Mucosa of descending colon (tissue), 3 donors: ENCODE data around the gene MT1M. TPM values are rescaled to one million over a fixed set of nuclear protein-coding genes. Genes with fewer than 3 reads are reported as not detected.
"Not testable (repeated sequence)": the region's sequence is repeated elsewhere in the genome, so short reads cannot be mapped to it uniquely, and the experiment has no call there.

Source experiments
- ATAC-seq: fragments of 200-7000 bp; cut with Tn5 transposase; one replicate; pipeline ENCODE4 v1.9.1; 2020; ENCODE audit warnings: mild to moderate bottlenecking, moderate library complexity
- DNase-seq, 3 donors: peaks; one replicate each; pipeline ENCODE4 v3.0.0-alpha.2; 2020
- H3K36me3 ChIP-seq: fragments of 200-600 bp; one replicate; pipeline ENCODE4 v1.8.0; 2021; ENCODE audit warnings: low read depth, mild to moderate bottlenecking
- H3K4me1 ChIP-seq: fragments of 200-600 bp; one replicate; pipeline ENCODE4 v1.8.0; 2021; ENCODE audit warnings: low read depth, mild to moderate bottlenecking
- H3K4me3 ChIP-seq: fragments of 200-600 bp; one replicate; pipeline ENCODE4 v1.8.0; 2021; ENCODE audit warnings: mild to moderate bottlenecking
- H3K9me3 ChIP-seq: fragments of 200-600 bp; one replicate; pipeline ENCODE4 v1.8.0; 2021; ENCODE audit warnings: mild to moderate bottlenecking
- CTCF ChIP-seq: fragments of 200-600 bp; IDR thresholded peaks from one replicate; pipeline ENCODE4 v1.8.0; 2022; ENCODE audit warnings: antibody characterized with exemption, mild to moderate bottlenecking
- intact Hi-C, 2 donors: fragments of 100-400 bp; cut with DNase I in 1 of 2; cut with micrococcal nuclease in 1 of 2; formaldehyde crosslinking; loops; one replicate each; pipeline versions ENCODE4 v1.11.0 to v1.11.1; 2022; cut with DNase I, micrococcal nuclease
- total RNA-seq, 3 donors: library from RNA; stranded (reverse); fragmentation: NEBNext Ultra II Directional in 2 of 3; extraction: Animal tissue kit (Norgen Biotek cat#: 25700) in 2 of 3; gene quantifications; one replicate each; pipeline versions ENCODE4 v1.2.1 to v1.2.4, GENCODE V29; 2021 to 2023
- donor health status: DM: no; HTN: no; CAD: no; lungs with moderate emphysema.
- donor health status: DM: no; HTN: no; CAD: no.
- donor health status: DM: no; HTN: yes; CAD: no.

The MT1M gene
- total RNA-seq, 3 donors from 2014 or later, result 9.5 to 40.0 (median 23.3) TPM

DNA sequence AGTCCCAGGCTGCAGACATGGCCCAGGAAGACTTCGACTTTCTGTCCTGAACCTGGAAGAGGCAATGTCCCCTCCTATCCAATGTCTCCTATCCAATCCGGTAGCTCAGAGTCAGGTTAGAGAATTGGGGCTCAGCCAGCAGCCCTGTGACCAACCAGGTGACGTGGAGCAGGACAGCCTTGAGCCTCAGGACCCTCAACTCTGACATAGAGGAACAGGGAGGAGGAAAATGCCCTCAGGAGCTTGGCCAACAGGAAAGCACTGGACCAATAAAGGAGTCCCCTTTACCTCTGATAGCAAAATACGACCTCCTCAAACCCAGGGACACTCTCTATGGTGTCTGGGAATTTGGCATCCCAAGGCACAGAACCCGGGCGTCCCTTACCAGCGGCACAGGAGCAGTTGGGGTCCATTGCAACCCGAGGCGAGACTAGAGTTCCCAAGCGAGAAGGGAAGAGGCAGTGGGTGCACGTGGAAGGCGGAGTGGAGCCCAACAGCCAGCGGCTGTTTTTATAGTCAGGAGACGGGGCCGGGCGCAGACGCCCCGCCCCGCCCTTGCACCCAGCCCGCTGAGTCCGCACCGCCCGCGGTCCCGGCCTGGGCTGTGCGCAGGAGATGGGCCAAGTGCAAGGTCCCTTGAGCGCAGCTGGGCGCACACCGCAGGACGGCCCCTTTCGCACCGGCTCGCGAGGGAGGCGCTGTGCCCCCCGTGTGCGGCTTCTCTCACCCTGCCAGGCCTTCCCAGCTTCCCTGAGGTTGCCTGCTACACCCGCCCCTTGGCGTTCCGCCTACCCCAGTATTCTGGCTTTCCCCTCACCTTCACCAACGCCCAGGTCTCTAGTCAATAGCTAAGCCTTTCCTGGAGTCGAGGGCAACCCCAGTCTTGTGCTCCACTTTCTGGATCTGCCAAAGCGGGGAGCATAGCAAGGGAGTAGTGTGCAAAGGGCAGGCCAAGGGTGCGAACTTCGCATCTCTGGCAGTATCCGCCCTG is 35.4 kb downstream of the MT1M start, which contains the start of gene MT1G:
Gene MT1G, minus strand, starts transcription at position 485 of the 991 bp plus-strand sequence. Its CDS starts 72 bp downstream, at position 413.
- no peak within 1 kb of the TSS for H3K4me3 ChIP-seq
- no peaks in the 10 kb centered on the region for H3K9me3 ChIP-seq
- peaks cover 8% of the 10 kb centered on the region for H3K4me1 ChIP-seq
- intact Hi-C loops, result no loop called here
- ATAC-seq (peak; percentile 93), DNase-seq (peak; percentile 84 to 87 (median 86))
- no peaks in the 10 kb centered on the region for H3K36me3 ChIP-seq
- no peak for TF ChIP-seq CTCF

DNA sequence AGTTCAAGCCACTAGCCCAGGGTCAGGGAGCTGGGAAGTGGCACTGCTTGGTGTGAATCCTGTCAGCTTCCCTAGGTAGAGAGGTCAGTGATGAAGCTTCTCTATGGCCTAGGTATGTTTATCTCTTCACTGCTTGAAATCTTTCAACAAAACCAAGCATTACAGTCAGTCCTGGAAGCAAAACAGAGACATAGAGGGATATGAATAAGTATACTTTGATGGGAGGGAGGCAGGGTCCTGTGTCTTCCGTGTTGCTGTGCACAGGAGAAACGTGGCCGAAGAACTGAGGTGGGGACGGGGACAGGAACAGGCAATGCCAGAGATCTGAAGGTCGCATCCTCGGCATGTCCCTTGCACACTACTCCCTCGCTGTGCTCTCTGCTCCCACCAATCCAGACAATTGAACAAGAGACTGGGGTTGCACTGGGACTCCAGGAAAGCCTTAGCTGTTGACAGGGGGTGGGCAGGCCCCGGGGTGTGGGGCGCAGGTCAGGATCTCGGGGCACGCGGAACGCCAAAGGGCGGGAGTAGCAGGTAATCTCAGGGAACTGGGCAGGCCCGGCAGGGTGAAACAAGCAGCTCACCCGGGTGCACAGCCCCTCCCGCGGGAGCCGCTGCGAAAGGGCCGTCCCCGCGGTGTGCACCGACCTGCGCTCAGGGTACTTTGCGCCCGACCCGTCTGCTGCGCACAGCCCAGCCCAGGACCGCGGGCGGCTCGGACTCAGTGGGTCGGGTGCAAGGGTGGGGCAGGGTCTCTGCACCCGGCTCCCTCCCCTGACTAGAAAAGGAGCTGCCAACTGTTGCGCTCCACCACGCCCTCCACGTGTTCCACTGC is 36.8 kb downstream of the MT1M start, which contains the start of gene MT1H:
Gene MT1H, plus strand, starts transcription at position 810 of the 835 bp plus-strand sequence. CDS start 71 bp downstream, outside the sequence.
- Histone ChIP-seq H3K9me3 (no peaks in the 10 kb centered on the region), H3K36me3 (no peaks in the 10 kb centered on the region), H3K4me1 (peaks cover 8% of the 10 kb centered on the region), H3K4me3 (no peak within 1 kb of the TSS)
- no peak for TF ChIP-seq CTCF
- ATAC-seq (peak; percentile 71), DNase-seq (peak; percentile 64 to 77 (median 76))
- intact Hi-C loops, result no loop called here

DNA sequence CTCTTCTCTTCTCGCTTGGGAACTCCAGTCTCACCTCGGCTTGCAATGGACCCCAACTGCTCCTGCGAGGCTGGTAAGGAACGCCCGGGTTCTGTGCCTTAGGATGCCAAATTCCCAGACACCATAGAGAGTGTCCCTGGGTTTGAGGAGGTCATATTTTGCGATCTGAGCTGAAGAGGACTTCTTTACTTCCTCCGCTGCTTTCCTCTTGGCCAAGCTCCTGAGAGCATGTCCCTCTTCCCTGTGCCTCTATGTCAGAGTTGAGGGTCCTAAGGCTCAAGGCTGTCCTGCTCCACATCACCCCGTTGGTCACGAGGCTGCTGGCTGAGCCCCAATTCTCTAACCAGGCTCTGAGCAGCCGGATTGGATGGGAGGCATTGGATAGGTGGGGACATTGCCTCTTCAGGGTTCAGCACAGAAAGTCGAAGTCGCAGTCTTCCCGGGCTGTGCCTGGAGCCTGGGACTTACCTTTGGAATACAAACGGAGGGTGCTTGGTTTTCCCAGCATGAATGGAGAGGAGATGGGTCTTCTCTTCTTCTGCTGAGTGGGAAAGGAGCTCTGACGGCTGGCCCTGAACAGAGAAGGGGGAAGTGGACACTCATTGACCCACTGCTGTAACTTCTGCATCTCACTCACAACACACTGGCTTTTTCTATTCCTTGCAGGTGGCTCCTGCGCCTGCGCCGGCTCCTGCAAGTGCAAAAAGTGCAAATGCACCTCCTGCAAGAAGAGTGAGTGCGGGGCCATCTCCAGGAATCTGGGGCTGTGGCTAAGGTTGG is 37.6 kb downstream of the MT1M start:
- no peaks in the 10 kb centered on the region for H3K9me3 ChIP-seq
- no peak for ATAC-seq
- no peak for DNase-seq
- H3K4me3 ChIP-seq, result no peak overlapping the region
- H3K4me1 ChIP-seq, result peaks cover 8% of the 10 kb centered on the region
- H3K36me3 ChIP-seq, result no peaks in the 10 kb centered on the region
- intact Hi-C loops, result no loop called here
- no peak for TF ChIP-seq CTCF

GRCh38 chr16:56670620-56670934 is 38.1 kb downstream of the MT1M start:
- TF ChIP-seq CTCF, result no peak
- Histone ChIP-seq H3K9me3 (no peaks in the 10 kb centered on the region), H3K4me1 (peaks cover 8% of the 10 kb centered on the region), H3K4me3 (no peak overlapping the region), H3K36me3 (no peaks in the 10 kb centered on the region)
- ATAC-seq, result no peak
- no peak for DNase-seq
- intact Hi-C loops, result no loop called here

GRCh38 chr16:56671691-56672090 is 39.2 kb downstream of the MT1M start:
- H3K9me3 ChIP-seq, H3K4me3 ChIP-seq, DNase-seq, H3K36me3 ChIP-seq, H3K4me1 ChIP-seq, ATAC-seq, intact Hi-C loops: not testable (repeated sequence)

- H3K36me3 ChIP-seq, H3K9me3 ChIP-seq, H3K4me3 ChIP-seq, ATAC-seq, H3K4me1 ChIP-seq, DNase-seq, intact Hi-C loops: not testable (repeated sequence)
Measured at GRCh38 chr16:56672171-56672570, 39.7 kb downstream of the MT1M start.
